ENCODE data around the gene CRISPLD2. TPM values are rescaled to one million over a fixed set of nuclear protein-coding genes. Genes with fewer than 3 reads are reported as not detected.

The CRISPLD2 gene
- total RNA-seq, 1 experiment from 2014 or later = 0.28 TPM

GRCh38 chr16:84788920-84789391, 30.8 kb upstream of the CRISPLD2 start:
- H3K27me3 Mint-ChIP-seq (ENCODE audit: insufficient read depth, unreplicated experiment) = no peaks in the 10 kb centered on the region
- no peaks in the 10 kb centered on the region for H3K9me3 Mint-ChIP-seq (ENCODE audit: unreplicated experiment)
- H3K4me3 Mint-ChIP-seq (ENCODE audit: unreplicated experiment) = no peak overlapping the region
- DNase-seq (ENCODE audit: unreplicated experiment) = peak; percentile 79
- peaks cover 7% of the 10 kb centered on the region for H3K36me3 Mint-ChIP-seq (ENCODE audit: insufficient read depth, unreplicated experiment)
- no peak for TF ChIP-seq CTCF (IDR thresholded peaks at IDR 0.05; ENCODE audit: unreplicated experiment)
- CTCF ChIA-PET = interaction anchor here (0.5 to 1.0 kb wide), 2 partner anchors 24 to 163 kb away, joined by 3 to 6 read pairs; no protein-coding TSS in a partner anchor
- H3K27ac Mint-ChIP-seq (ENCODE audit: low read depth, unreplicated experiment) = no peak overlapping the region
- no TSS peak for BruUV-seq (replicated peaks)
- POLR2A ChIA-PET = interaction anchor here (0.6 to 2.9 kb wide), 5 partner anchors 9 to 774 kb away, joined by 3 to 10 read pairs (median 3); no protein-coding TSS in a partner anchor
- intact Hi-C loops (cut with micrococcal nuclease) = loop anchor here (5.0 kb wide), 1 partner anchor 63 kb away; no protein-coding TSS in a partner anchor
- H3K4me1 Mint-ChIP-seq (ENCODE audit: insufficient read depth, unreplicated experiment) = peaks cover 20% of the 10 kb centered on the region

- POLR2A ChIA-PET = interaction anchor here (0.6 to 2.9 kb wide), 4 partner anchors 9 to 775 kb away, joined by 3 to 10 read pairs (median 3); no protein-coding TSS in a partner anchor
Measured at GRCh38 chr16:84789431-84789830, 30.4 kb upstream of the CRISPLD2 start.

GRCh38 chr16:84790301-84790700, 29.5 kb upstream of the CRISPLD2 start:
- H3K4me3 Mint-ChIP-seq (ENCODE audit: unreplicated experiment) = no peak overlapping the region
- intact Hi-C loops (cut with micrococcal nuclease) = no loop called here
- peaks cover 15% of the 10 kb centered on the region for H3K4me1 Mint-ChIP-seq (ENCODE audit: insufficient read depth, unreplicated experiment)
- H3K27me3 Mint-ChIP-seq (ENCODE audit: insufficient read depth, unreplicated experiment) = no peaks in the 10 kb centered on the region
- no TSS peak for BruUV-seq (replicated peaks)
- H3K27ac Mint-ChIP-seq (ENCODE audit: low read depth, unreplicated experiment) = no peak overlapping the region
- H3K9me3 Mint-ChIP-seq (ENCODE audit: unreplicated experiment) = no peaks in the 10 kb centered on the region
- CTCF ChIA-PET = interaction anchor here (1.1 kb wide), 1 partner anchor 162 kb away, joined by 3 read pairs; no protein-coding TSS in a partner anchor
- no peak for TF ChIP-seq CTCF (IDR thresholded peaks at IDR 0.05; ENCODE audit: unreplicated experiment)
- H3K36me3 Mint-ChIP-seq (ENCODE audit: insufficient read depth, unreplicated experiment) = peaks cover 7% of the 10 kb centered on the region
- peak; percentile 32 for DNase-seq (ENCODE audit: unreplicated experiment)
- POLR2A ChIA-PET = interaction anchor here (0.7 kb wide), 1 partner anchor 51 kb away, joined by 3 read pairs; no protein-coding TSS in a partner anchor

More at GRCh38 chr16:84789431-84789830, 30.4 kb upstream of the CRISPLD2 start:
- no peak for TF ChIP-seq CTCF (IDR thresholded peaks at IDR 0.05; ENCODE audit: unreplicated experiment)
- H3K4me3 Mint-ChIP-seq (ENCODE audit: unreplicated experiment) = no peak overlapping the region
- no TSS peak for BruUV-seq (replicated peaks)
- no peaks in the 10 kb centered on the region for H3K9me3 Mint-ChIP-seq (ENCODE audit: unreplicated experiment)
- intact Hi-C loops (cut with micrococcal nuclease) = loop anchor here (5.0 kb wide), 1 partner anchor 63 kb away; no protein-coding TSS in a partner anchor
- H3K4me1 Mint-ChIP-seq (ENCODE audit: insufficient read depth, unreplicated experiment) = peaks cover 20% of the 10 kb centered on the region
- H3K36me3 Mint-ChIP-seq (ENCODE audit: insufficient read depth, unreplicated experiment) = peaks cover 7% of the 10 kb centered on the region
- no peak for DNase-seq (ENCODE audit: unreplicated experiment)
- CTCF ChIA-PET = interaction anchor here (1.0 kb wide), 1 partner anchor 163 kb away, joined by 3 read pairs; no protein-coding TSS in a partner anchor
- no peaks in the 10 kb centered on the region for H3K27me3 Mint-ChIP-seq (ENCODE audit: insufficient read depth, unreplicated experiment)
- H3K27ac Mint-ChIP-seq (ENCODE audit: low read depth, unreplicated experiment) = no peak overlapping the region

- H3K4me1 Mint-ChIP-seq (ENCODE audit: insufficient read depth, unreplicated experiment) = peaks cover 10% of the 10 kb centered on the region
- peaks cover 3% of the 10 kb centered on the region for H3K36me3 Mint-ChIP-seq (ENCODE audit: insufficient read depth, unreplicated experiment)
- no peaks in the 10 kb centered on the region for H3K9me3 Mint-ChIP-seq (ENCODE audit: unreplicated experiment)
- POLR2A ChIA-PET = no interaction called here
- no peak for TF ChIP-seq CTCF (IDR thresholded peaks at IDR 0.05; ENCODE audit: unreplicated experiment)
- CTCF ChIA-PET = interaction anchor here (0.6 to 1.1 kb wide), 2 partner anchors 101 to 161 kb away, joined by 3 to 4 read pairs; no protein-coding TSS in a partner anchor
- H3K27ac Mint-ChIP-seq (ENCODE audit: low read depth, unreplicated experiment) = no peak overlapping the region
- H3K27me3 Mint-ChIP-seq (ENCODE audit: insufficient read depth, unreplicated experiment) = no peaks in the 10 kb centered on the region
- intact Hi-C loops (cut with micrococcal nuclease) = no loop called here
- H3K4me3 Mint-ChIP-seq (ENCODE audit: unreplicated experiment) = no peak overlapping the region
- no peak for DNase-seq (ENCODE audit: unreplicated experiment)
- no TSS peak for BruUV-seq (replicated peaks)
Measured at GRCh38 chr16:84791088-84791487, 28.7 kb upstream of the CRISPLD2 start.

All from MCF 10A (cell line).